Glutamatergic neuron (in vitro differentiated cells): ENCODE data around the gene CFAP97D2. TPM values are rescaled to one million over a fixed set of nuclear protein-coding genes. Genes with fewer than 3 reads are reported as not detected.

Experiments
- DNase-seq: peaks from one replicate; pipeline ENCODE4 v3.0.0; 2022
- H3K27ac Mint-ChIP-seq: one replicate; pipeline ENCODE4 v1.8.0; 2020; ENCODE audit warnings: mild to moderate bottlenecking, mixed read lengths, inconsistent platforms; ENCODE audit not compliant: unreplicated experiment
- H3K27me3 Mint-ChIP-seq: one replicate; pipeline ENCODE4 v1.8.0; 2020; ENCODE audit warnings: mild to moderate bottlenecking, moderate library complexity, mixed read lengths, inconsistent platforms; ENCODE audit not compliant: unreplicated experiment
- H3K36me3 Mint-ChIP-seq: one replicate; pipeline ENCODE4 v1.8.0; 2020; ENCODE audit warnings: mild to moderate bottlenecking, mixed read lengths, inconsistent platforms; ENCODE audit not compliant: unreplicated experiment
- H3K4me1 Mint-ChIP-seq: one replicate; pipeline ENCODE4 v1.8.0; 2020; ENCODE audit warnings: mild to moderate bottlenecking, low read depth, mixed read lengths, inconsistent platforms; ENCODE audit not compliant: unreplicated experiment
- H3K4me3 Mint-ChIP-seq: one replicate; pipeline ENCODE4 v1.8.0; 2020; ENCODE audit warnings: mild to moderate bottlenecking, mixed read lengths, inconsistent platforms; ENCODE audit not compliant: unreplicated experiment
- H3K9me3 Mint-ChIP-seq: one replicate; pipeline ENCODE4 v1.8.0; 2020; ENCODE audit warnings: mild to moderate bottlenecking, moderate library complexity, mixed read lengths, inconsistent platforms; ENCODE audit not compliant: unreplicated experiment
- CTCF ChIP-seq: fragments of 200-600 bp; sonication (generic); IDR thresholded peaks from one replicate; pipeline ENCODE4 v1.5.0; 2021; ENCODE audit not compliant: partially characterized antibody, unreplicated experiment
- total RNA-seq: library from RNA; stranded (reverse); fragmentation: NEBNext Ultra II Directional; extraction: Animal tissue kit (Norgen Biotek cat#: 25700); gene quantifications from one replicate; pipeline ENCODE4 v1.2.1, GENCODE V29; 2021; ENCODE audit not compliant: unreplicated experiment

The CFAP97D2 gene
- total RNA-seq, 1 donor from 2014 or later: not detected

- Mint-ChIP-seq H3K9me3 (peaks cover 3% of the 10 kb centered on the region), H3K36me3 (peaks cover 4% of the 10 kb centered on the region), H3K27me3 (peaks cover 6% of the 10 kb centered on the region), H3K27ac (peak within 1 kb of the TSS; percentile 70), H3K4me3 (peak within 1 kb of the TSS; percentile 91), H3K4me1 (peaks cover 5% of the 10 kb centered on the region)
- DNase-seq: peak; percentile 88
- TF ChIP-seq CTCF: peak; percentile 17
Observed at GRCh38 chr13:114234645-114235421, 55.8 kb downstream of the CFAP97D2 start, which contains the start of gene CDC16. TSS of gene CDC16 (plus strand) at chr13:114234897. CDS start at chr13:114235085, 188 bp downstream.

GRCh38 chr13:114235697-114236096 is 56.6 kb downstream of the CFAP97D2 start:
- peak overlapping the region; percentile 70 for H3K27ac Mint-ChIP-seq

GRCh38 chr13:114236227-114236626 is 57.2 kb downstream of the CFAP97D2 start:
- H3K36me3 Mint-ChIP-seq: peaks cover 4% of the 10 kb centered on the region
- H3K27me3 Mint-ChIP-seq: peaks cover 4% of the 10 kb centered on the region
- no peak for DNase-seq
- H3K9me3 Mint-ChIP-seq: peaks cover 3% of the 10 kb centered on the region
- peak overlapping the region; percentile 86 for H3K4me3 Mint-ChIP-seq
- no peak overlapping the region for H3K27ac Mint-ChIP-seq
- no peak for TF ChIP-seq CTCF
- H3K4me1 Mint-ChIP-seq: peaks cover 5% of the 10 kb centered on the region

More at GRCh38 chr13:114235697-114236096, 56.6 kb downstream of the CFAP97D2 start:
- DNase-seq: no peak
- Mint-ChIP-seq H3K36me3 (peaks cover 4% of the 10 kb centered on the region), H3K9me3 (peaks cover 3% of the 10 kb centered on the region), H3K27me3 (peaks cover 6% of the 10 kb centered on the region), H3K4me1 (peaks cover 5% of the 10 kb centered on the region), H3K4me3 (peak overlapping the region; percentile 86)
- no peak for TF ChIP-seq CTCF

GRCh38 chr13:114237415-114238112 is 58.5 kb downstream of the CFAP97D2 start:
- H3K27me3 Mint-ChIP-seq: peaks cover 4% of the 10 kb centered on the region
- DNase-seq: no peak
- H3K4me3 Mint-ChIP-seq: no peak overlapping the region
- H3K36me3 Mint-ChIP-seq: peaks cover 4% of the 10 kb centered on the region
- TF ChIP-seq CTCF: no peak
- H3K27ac Mint-ChIP-seq: no peak overlapping the region
- H3K9me3 Mint-ChIP-seq: peaks cover 3% of the 10 kb centered on the region
- peaks cover 5% of the 10 kb centered on the region for H3K4me1 Mint-ChIP-seq

GRCh38 chr13:114241918-114242317 is 62.9 kb downstream of the CFAP97D2 start:
- Mint-ChIP-seq H3K27ac (no peak overlapping the region), H3K4me3 (no peak overlapping the region), H3K4me1 (no peaks in the 10 kb centered on the region), H3K9me3 (no peaks in the 10 kb centered on the region), H3K27me3 (no peaks in the 10 kb centered on the region), H3K36me3 (peaks cover 4% of the 10 kb centered on the region)
- no peak for DNase-seq
- no peak for TF ChIP-seq CTCF
